Prostate gland (tissue), 2 donors: ENCODE measurements around the gene RAB24.

Source experiments
- POLR2AphosphoS5 ChIP-seq: sonication (generic); formaldehyde crosslinking; IDR thresholded peaks from one replicate; pipeline ENCODE4 v1.6.1; 2017; ENCODE audit warnings: antibody characterized with exemption
- TF ChIP-seq, protein P1 (sequence below), 4 experiments: fragments of 200-600 bp in 2 of 4; fragments of 450-650 bp in 2 of 4; sonication (generic) in 2 of 4; IDR thresholded peaks; 1 replicate in 3 of 4; 2 replicates in 1 of 4; pipeline ENCODE4 v1.5.1; 2016 to 2019; ENCODE audit warnings: antibody characterized with exemption in 4 of 4, mild to moderate bottlenecking in 2 of 4, moderate library complexity in 2 of 4

DNA sequence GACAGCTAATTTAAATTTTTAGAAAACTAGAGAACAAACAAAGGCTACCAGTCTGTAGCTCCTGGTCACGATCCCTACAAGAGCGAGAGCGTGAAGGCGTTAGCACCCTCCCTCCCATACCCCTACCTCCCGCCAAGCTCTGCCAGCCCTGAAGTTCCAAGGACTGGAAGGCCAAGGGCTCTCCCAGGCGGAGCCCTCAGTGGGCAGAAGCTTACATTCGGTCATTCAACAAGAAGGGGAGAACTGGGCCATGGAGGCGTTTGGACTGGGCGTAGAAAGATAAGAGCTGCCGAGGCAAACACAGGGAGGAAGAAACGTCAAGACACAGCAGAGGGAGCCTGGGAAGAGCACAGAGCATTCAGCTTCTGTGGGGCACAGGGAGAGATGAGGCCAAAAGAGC, 5.2 kb upstream of the RAB24 start:
- TF ChIP-seq POLR2AphosphoS5: no peak
- TF ChIP-seq, protein P1, sequence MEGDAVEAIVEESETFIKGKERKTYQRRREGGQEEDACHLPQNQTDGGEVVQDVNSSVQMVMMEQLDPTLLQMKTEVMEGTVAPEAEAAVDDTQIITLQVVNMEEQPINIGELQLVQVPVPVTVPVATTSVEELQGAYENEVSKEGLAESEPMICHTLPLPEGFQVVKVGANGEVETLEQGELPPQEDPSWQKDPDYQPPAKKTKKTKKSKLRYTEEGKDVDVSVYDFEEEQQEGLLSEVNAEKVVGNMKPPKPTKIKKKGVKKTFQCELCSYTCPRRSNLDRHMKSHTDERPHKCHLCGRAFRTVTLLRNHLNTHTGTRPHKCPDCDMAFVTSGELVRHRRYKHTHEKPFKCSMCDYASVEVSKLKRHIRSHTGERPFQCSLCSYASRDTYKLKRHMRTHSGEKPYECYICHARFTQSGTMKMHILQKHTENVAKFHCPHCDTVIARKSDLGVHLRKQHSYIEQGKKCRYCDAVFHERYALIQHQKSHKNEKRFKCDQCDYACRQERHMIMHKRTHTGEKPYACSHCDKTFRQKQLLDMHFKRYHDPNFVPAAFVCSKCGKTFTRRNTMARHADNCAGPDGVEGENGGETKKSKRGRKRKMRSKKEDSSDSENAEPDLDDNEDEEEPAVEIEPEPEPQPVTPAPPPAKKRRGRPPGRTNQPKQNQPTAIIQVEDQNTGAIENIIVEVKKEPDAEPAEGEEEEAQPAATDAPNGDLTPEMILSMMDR (IDR thresholded peaks at IDR 0.05): no peak
